Memory B cell (primary cell): ENCODE measurements around the gene PLPP7.

Experiments
- ATAC-seq: fragments of 150-1000 bp; cut with Tn5 transposase; 2 replicates; pipeline ENCODE4 v1.10.0; 2021; ENCODE audit warnings: low read depth, mild to moderate bottlenecking, moderate library complexity
- DNase-seq, 2 donors: peaks; one replicate each; pipeline ENCODE4 v3.0.0; 2022; ENCODE audit warnings: low spot score in 2 of 2
- H3K27ac Mint-ChIP-seq: one replicate; pipeline ENCODE4 v1.8.0; 2022; ENCODE audit warnings: mild to moderate bottlenecking, moderate library complexity, mixed read lengths
- H3K27me3 Mint-ChIP-seq: one replicate; pipeline ENCODE4 v1.8.0; 2022; ENCODE audit warnings: mixed read lengths
- H3K36me3 Mint-ChIP-seq: one replicate; pipeline ENCODE4 v1.8.0; 2022; ENCODE audit warnings: mild to moderate bottlenecking, mixed read lengths
- H3K4me1 Mint-ChIP-seq: one replicate; pipeline ENCODE4 v1.8.0; 2022; ENCODE audit warnings: mixed read lengths
- H3K4me3 Mint-ChIP-seq: one replicate; pipeline ENCODE4 v1.8.0; 2022; ENCODE audit warnings: mild to moderate bottlenecking, moderate library complexity, mixed read lengths
- H3K9me3 Mint-ChIP-seq: one replicate; pipeline ENCODE4 v1.8.0; 2022; ENCODE audit warnings: mixed read lengths

Gene PLPP7

DNA sequence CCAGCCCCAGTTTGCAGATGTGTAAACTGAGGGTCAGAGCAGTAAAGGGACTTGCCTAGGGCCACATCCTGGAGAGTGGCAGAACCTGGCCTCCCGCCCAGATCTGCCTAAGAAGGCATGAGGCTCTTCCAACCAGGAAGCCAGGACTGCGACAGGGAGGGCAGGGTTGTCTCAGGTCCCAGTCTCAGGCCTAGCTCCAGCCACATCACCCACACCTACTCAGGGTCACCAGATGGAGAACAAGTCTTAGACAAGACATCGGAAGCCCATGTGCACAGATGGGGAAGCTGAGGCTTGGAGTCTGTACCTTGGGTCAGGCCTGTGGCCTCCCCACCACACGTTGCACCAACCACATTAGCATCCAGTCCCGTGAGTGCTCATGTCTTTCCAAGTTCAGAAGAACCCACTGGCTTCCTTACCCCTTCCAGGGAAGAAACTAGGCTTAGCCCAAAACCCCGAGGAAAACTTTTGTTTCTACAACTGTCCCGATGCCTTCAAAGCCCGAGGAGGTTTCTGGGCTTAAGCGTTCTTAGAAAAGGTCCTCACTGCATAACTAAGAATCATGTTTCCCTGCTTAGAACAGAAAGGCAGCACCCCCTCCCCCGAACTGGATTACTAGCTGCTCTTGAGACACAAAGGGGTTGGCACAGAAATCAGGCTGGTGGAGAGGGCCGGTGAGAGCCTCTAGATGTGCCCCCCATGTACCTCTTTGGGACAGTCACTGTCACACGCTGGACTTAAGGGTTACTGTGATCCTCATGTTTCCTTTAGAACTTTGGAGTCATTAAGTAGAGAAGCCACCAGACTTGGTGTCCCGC, 15.5 kb upstream of the PLPP7 start:
- Mint-ChIP-seq H3K9me3 (no peaks in the 10 kb centered on the region), H3K4me3 (peak overlapping the region; percentile 99), H3K36me3 (peaks cover 2% of the 10 kb centered on the region), H3K27ac (peak overlapping the region; percentile 81), H3K4me1 (peaks cover 52% of the 10 kb centered on the region), H3K27me3 (no peaks in the 10 kb centered on the region)
- no peak for DNase-seq
- ATAC-seq = no peak

DNA sequence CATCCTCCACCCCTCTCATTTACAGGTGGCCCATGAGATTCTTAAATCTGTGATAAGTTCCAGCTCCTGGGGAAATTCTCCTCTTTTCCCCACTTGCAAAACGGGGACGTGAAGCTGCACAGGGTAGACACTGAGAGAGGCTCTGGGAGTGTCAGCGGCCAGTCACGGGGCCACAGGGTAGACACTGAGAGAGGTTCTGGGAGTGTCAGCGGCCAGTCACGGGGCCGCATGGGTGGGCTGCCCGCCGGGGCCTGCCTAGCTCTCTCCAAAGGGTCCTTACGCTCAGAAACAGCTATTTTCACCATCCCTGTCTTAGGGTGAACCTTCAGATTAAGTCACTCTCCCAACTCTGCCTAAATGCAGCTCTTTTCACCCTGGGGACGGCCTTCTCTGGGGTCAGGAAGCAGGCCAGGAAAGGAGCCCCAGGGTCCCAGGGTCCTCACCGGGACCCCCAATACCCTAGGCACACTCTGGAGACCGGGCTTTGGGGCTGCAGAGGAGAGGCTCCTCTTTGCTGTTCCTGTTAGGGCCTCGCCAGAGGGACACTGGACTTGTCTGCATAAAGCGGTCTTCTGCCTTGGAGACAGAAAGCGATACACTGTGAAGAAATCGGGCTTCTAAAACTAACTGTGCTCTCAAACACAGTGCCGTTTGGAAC, 14.7 kb upstream of the PLPP7 start:
- Mint-ChIP-seq H3K4me3 (peak overlapping the region; percentile 99), H3K27me3 (no peaks in the 10 kb centered on the region), H3K4me1 (peaks cover 49% of the 10 kb centered on the region), H3K36me3 (peaks cover 2% of the 10 kb centered on the region), H3K9me3 (no peaks in the 10 kb centered on the region), H3K27ac (peak overlapping the region; percentile 81)
- DNase-seq (no peak), ATAC-seq (no peak)

DNA sequence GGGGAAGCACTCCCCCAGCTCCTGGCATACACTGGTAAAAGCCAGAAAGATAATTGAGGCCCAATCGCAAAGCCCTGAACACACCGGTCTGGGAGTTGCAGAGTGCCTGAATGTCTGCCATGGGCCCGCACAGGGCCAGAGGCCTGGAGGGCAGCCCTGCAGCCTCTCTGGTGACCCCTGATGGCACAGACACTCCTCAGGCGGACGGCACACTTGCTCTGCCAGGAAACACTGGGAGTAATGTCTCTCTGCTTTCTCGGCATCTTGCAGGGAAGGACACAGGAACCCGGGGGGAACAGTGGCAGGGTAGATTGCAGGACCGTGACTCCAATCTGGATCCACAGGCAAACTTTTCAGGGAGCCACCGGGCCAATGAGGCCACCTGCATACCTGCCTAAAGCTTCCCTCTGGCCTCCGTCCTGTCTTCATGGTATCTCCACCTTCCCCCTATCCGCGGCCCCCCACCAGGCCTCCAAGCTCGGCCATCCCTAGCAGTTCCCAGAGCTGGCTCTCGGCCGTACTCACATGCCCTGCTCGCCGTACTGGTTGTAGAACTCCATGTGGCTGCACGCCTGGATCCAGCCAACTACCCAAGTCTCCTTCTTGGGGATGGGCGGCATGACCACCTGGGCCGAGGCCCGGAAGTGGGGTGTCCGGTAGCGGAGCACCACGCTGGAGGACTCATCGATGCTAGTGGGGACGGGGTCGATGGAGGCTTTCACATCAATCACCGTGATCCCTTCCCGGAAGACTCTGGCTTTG, 14.0 kb upstream of the PLPP7 start:
- H3K9me3 Mint-ChIP-seq = no peaks in the 10 kb centered on the region
- DNase-seq = no peak
- H3K4me3 Mint-ChIP-seq = peak overlapping the region; percentile 99
- ATAC-seq = peak; percentile 19
- peaks cover 43% of the 10 kb centered on the region for H3K4me1 Mint-ChIP-seq
- H3K27me3 Mint-ChIP-seq = no peaks in the 10 kb centered on the region
- peaks cover 2% of the 10 kb centered on the region for H3K36me3 Mint-ChIP-seq
- peak overlapping the region; percentile 81 for H3K27ac Mint-ChIP-seq

DNA sequence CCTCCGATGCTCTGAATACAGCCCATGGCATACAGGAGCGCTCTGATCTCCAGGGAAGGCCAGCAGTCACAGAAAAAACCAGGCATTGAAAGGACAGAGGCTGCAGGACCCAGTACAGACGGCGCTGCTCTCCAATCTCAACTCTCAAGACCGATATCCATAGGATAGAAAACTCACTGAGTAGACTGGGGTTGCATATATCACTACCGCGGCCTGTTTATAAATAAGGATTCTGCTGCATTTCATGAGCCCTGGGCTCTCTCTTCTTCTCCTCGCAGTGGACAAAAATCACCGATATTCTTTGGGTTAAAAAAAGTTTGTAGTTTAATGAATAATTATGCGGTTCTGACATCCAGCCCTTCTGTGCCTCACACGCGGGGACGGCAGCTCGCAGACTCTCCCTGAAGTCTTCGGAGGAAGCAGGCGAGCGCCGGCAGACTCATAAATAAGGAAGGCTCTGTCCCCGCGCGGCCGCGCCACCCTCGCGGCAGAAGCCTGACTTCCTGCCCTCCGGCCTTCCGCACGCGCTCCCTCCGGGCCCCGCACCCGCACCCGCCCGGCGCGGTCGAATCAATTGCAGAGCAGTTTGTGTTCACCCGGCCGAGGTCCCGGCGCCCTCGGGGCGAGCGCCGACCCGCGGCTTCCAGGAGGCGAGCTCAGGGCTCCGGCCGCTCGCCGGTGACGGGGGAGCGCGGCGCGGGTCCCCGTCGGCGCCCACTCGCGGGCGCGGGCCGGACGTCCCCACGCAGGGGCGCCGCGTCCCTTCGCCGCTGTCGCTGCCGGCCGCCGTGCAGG, 13.2 kb upstream of the PLPP7 start, which contains the start of gene FAM78A:
Gene FAM78A (minus strand): TSS at position 417 of the 795 bp plus-strand sequence. CDS start 331 bp downstream, at position 86.
- H3K27me3 Mint-ChIP-seq = no peaks in the 10 kb centered on the region
- peaks cover 2% of the 10 kb centered on the region for H3K36me3 Mint-ChIP-seq
- H3K4me3 Mint-ChIP-seq = peak within 1 kb of the TSS; percentile 99
- DNase-seq (peak in 1 of 2 donors; percentile 58), ATAC-seq (peak; percentile 27)
- peaks cover 36% of the 10 kb centered on the region for H3K4me1 Mint-ChIP-seq
- H3K9me3 Mint-ChIP-seq = no peaks in the 10 kb centered on the region
- H3K27ac Mint-ChIP-seq = peak within 1 kb of the TSS; percentile 81

DNA sequence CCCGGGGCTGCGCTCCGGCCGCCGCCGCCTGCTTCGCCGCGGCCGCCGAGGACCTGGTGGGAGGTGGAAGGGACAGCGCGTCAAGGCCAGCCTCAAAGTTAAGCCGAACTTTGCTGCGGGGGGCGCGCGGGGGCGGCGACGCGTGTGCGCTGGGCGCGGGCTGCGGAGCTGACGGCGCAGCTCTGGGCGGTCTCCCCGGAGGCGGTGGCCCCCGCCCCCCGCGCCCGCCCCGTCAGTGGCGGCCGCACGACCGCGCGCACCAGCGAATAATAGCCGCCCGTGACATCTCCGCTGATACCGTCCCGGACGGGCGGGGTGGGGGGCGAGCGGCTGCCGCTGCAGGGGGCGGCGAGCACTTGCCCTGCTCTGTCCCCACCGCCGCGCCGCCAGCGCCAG, 12.6 kb upstream of the PLPP7 start:
- H3K4me1 Mint-ChIP-seq = peaks cover 33% of the 10 kb centered on the region
- peaks cover 2% of the 10 kb centered on the region for H3K36me3 Mint-ChIP-seq
- DNase-seq (no peak), ATAC-seq (peak; percentile 21)
- peak overlapping the region; percentile 50 for H3K4me3 Mint-ChIP-seq
- no peaks in the 10 kb centered on the region for H3K9me3 Mint-ChIP-seq
- no peak overlapping the region for H3K27ac Mint-ChIP-seq
- peaks cover 2% of the 10 kb centered on the region for H3K27me3 Mint-ChIP-seq

DNA sequence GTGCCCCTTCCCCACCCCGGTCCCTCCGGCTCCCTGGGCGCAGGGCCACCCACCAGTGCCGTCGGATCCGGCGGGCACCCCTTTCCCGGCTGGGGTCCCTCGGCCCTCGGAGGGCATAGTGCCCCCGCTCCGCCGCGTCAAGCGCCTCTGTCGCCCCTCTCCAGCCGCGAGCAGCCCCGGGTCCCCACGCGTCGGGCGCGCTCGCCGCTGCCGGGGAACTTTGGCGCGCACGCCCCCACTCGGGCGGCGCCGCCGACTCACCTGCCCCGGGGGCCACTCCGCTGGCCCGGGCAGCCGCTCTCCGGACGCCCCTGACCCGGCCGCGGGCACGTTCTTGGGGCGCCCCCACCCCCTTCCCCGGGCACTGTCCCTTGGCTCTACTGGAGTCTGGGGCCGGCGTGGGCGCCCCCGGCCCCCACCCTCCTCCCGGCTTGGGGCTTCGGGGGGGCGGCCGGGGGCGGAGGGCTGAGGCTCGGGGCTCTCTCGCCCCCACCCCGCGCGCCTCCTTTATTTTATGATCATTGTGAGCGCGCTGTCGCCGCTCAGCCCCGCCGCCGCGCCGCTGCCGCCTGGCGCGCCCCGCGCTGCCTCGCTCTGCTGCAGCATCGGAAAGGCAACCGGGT, 12.1 kb upstream of the PLPP7 start:
- peaks cover 2% of the 10 kb centered on the region for H3K36me3 Mint-ChIP-seq
- no peaks in the 10 kb centered on the region for H3K9me3 Mint-ChIP-seq
- H3K27ac Mint-ChIP-seq = peak overlapping the region; percentile 85
- H3K4me3 Mint-ChIP-seq = peak overlapping the region; percentile 95
- peaks cover 6% of the 10 kb centered on the region for H3K27me3 Mint-ChIP-seq
- H3K4me1 Mint-ChIP-seq = peaks cover 38% of the 10 kb centered on the region
- ATAC-seq = peak; percentile 25
- peak in 1 of 2 donors; percentile 57 for DNase-seq

DNA sequence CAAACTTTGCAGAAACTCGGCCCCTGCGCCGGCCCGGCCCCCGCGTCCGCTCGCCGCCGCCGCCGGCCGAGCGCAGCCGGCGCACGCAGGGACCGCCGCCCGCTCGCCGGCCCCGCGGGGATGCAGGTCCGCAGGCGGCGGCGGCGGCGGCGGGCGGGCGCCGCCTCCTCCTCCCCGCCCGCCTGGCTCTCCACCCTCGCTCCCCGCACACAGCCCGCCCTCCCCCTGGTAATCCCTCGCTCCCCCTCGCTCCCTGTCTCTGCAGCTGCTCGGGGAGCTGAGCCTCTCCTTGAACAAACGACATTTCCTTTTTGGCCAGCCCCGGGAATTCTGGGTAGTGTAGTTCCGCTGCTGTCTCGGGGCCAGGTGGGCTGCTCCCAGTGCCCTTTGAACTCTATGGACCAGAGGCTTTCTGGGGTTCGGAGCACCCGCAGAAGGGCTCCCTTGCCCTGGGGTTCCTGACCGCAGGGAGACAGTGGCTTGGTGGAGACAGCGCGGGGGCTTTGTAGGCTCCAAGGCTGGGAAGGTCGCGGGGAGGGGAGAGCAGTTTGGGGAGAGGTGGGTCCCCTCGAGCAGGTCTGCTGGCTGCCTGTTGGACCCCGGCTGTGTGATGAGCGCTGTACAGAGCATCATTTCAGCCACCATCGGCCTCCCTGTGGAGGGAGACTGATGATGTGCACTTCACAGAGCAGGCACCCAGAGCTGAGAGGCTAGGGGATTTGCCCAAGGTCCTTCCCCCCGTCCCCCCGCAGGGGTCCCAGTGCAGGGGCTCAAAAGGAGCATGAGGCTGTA, 11.4 kb upstream of the PLPP7 start:
- ATAC-seq (peak; percentile 52), DNase-seq (peak; percentile 50)
- H3K27me3 Mint-ChIP-seq = peaks cover 6% of the 10 kb centered on the region
- peak overlapping the region; percentile 95 for H3K4me3 Mint-ChIP-seq
- H3K9me3 Mint-ChIP-seq = no peaks in the 10 kb centered on the region
- peaks cover 35% of the 10 kb centered on the region for H3K4me1 Mint-ChIP-seq
- H3K27ac Mint-ChIP-seq = peak overlapping the region; percentile 85
- peaks cover 2% of the 10 kb centered on the region for H3K36me3 Mint-ChIP-seq

DNA sequence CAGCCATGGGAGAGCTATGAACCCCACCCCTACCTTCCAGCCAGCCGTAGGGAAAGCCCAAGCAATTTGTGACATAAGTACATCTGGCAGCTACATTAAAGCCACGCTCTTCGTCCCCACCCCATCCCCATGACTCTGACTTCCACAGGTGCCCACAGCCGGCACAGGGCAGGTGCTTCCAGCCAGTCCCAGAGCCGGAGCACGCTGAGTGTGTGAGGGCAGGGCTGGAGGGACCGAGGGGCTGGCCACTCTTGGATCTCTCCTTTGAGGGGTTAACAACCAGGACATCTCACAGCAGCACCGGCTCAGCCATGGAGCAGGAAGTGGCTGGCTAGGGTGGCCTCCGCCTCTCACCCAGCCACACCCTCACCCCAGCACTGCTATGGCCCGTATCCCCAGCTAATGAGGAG, 10.8 kb upstream of the PLPP7 start:
- ATAC-seq (peak; percentile 18), DNase-seq (no peak)
- Mint-ChIP-seq H3K4me1 (peaks cover 30% of the 10 kb centered on the region), H3K9me3 (no peaks in the 10 kb centered on the region), H3K27me3 (peaks cover 6% of the 10 kb centered on the region), H3K36me3 (peaks cover 2% of the 10 kb centered on the region), H3K4me3 (peak overlapping the region; percentile 95), H3K27ac (peak overlapping the region; percentile 18)

DNA sequence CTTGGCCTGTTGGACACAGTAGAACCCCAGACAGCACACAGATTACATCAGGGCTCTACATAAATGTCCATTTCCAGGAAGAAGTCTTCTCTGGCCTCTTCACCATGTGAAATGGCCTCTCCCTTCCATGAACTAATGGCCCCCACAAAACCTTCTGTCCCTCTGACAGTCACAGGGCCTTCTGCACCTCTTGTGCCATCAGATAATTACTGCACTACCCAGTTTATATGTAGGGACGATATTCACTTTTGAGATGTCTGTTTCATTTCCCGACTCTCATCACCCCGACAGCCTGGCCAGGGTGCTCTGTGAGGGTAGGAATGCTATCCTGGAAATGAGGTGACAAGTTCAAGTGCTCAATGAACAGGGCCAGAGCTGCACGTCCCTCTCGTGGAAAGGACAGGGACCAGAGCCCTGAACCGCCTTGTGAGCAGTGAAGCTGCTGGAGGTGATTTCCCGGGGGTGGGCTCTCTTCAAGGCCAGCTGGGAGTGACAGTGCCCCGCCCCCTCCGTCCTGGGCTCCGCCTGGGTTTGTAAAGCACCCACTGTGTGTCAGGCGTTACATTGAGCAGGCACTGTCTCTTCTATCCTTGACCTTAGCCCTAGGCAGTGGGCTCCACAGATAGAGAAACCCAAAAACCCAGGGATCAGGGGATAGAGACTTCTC, 10.2 kb upstream of the PLPP7 start:
- Mint-ChIP-seq H3K36me3 (peaks cover 2% of the 10 kb centered on the region), H3K9me3 (no peaks in the 10 kb centered on the region), H3K27ac (peak overlapping the region; percentile 18)

DNA sequence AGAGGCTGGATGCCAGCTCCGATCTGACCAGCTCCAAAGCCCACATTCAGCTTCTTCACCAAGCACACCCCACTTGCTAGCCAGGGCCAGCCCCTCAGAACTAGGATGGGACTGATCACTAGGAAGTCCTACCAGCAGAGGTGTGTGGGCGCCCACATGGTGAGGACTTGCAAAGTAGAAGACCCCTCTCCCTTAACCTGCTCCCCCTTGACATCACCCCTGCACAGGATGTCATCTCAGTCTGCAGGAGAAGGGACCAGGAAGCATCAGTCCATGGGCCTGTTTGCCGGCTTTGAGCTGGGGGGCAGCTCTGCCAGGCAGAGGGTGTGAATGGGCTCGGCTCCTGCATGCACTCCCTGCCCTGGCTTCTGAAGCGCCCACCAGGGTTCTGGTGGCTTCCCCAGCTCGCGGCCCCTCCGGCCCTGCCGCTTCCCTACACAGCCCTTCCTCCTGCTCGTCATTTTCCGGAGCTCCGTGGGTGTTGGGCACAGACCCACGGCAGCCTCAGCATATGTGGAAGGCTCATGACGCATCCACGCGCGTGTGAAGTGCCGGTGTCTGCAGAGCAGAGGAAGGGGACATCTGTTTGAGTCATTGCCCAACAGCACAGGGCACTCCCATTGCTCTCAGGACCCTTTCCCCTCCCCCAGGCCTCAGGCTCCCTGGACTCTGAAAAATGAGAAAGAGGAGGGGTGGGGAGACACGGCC, 9.5 kb upstream of the PLPP7 start:
- Mint-ChIP-seq H3K36me3 (peaks cover 2% of the 10 kb centered on the region), H3K4me1 (peaks cover 21% of the 10 kb centered on the region), H3K4me3 (no peak overlapping the region), H3K27ac (no peak overlapping the region), H3K27me3 (peaks cover 6% of the 10 kb centered on the region), H3K9me3 (no peaks in the 10 kb centered on the region)
- no peak for DNase-seq
- no peak for ATAC-seq

More for the DNA sequence above, 10.2 kb upstream of the PLPP7 start:
- Mint-ChIP-seq H3K4me1 (peaks cover 24% of the 10 kb centered on the region), H3K4me3 (peak overlapping the region; percentile 95), H3K27me3 (peaks cover 6% of the 10 kb centered on the region)
- no peak for DNase-seq
- no peak for ATAC-seq

DNA sequence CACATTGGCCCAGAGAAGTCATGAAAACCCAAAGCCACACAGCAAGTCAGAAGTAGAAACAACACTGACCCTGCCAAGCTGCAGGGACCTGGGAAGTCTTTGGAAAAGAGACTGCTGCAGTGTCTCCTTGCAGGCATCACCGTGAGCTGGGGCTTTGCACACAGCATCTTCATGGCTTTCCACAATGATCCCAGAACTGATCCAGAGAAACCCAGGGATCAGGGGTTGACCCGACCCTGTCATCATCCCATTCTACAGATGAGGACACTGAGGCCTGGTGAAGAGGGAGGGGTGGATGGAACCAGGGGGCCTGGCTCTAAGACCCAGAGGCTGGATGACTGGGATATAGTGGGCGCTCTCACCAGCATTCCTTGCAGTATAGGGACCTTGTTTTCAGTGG, 8.9 kb upstream of the PLPP7 start:
- ATAC-seq (no peak), DNase-seq (no peak)
- no peak overlapping the region for H3K27ac Mint-ChIP-seq
- H3K4me3 Mint-ChIP-seq = no peak overlapping the region
- peaks cover 6% of the 10 kb centered on the region for H3K27me3 Mint-ChIP-seq
- H3K36me3 Mint-ChIP-seq = peaks cover 2% of the 10 kb centered on the region
- peaks cover 18% of the 10 kb centered on the region for H3K4me1 Mint-ChIP-seq
- no peaks in the 10 kb centered on the region for H3K9me3 Mint-ChIP-seq
